BLaER1 (cell line): ENCODE measurements around the gene RBBP8.

Experiments
- H3K27ac ChIP-seq: shearing (Covaris generic); formaldehyde crosslinking; 2 replicates; pipeline ENCODE4 v1.8.1; 2022
- H3K27me3 ChIP-seq: shearing (Covaris generic); formaldehyde crosslinking; 2 replicates; pipeline ENCODE4 v1.8.1; 2022
- H3K36me3 ChIP-seq: shearing (Covaris generic); formaldehyde crosslinking; 2 replicates; pipeline ENCODE4 v1.8.1; 2022
- H3K4me1 ChIP-seq: shearing (Covaris generic); formaldehyde crosslinking; 2 replicates; pipeline ENCODE4 v1.8.1; 2022
- H3K4me2 ChIP-seq: shearing (Covaris generic); formaldehyde crosslinking; 2 replicates; pipeline ENCODE4 v1.8.1; 2022
- H3K4me3 ChIP-seq: shearing (Covaris generic); formaldehyde crosslinking; 2 replicates; pipeline ENCODE4 v1.8.1; 2022
- H3K9ac ChIP-seq: shearing (Covaris generic); formaldehyde crosslinking; 2 replicates; pipeline ENCODE4 v1.8.1; 2022
- H3K9me3 ChIP-seq: shearing (Covaris generic); formaldehyde crosslinking; 2 replicates; pipeline ENCODE4 v1.8.1; 2022
- H4K20me1 ChIP-seq: shearing (Covaris generic); formaldehyde crosslinking; 2 replicates; pipeline ENCODE4 v1.8.1; 2022
- Cebpa-rat ChIP-seq: shearing (Covaris generic); IDR thresholded peaks from 2 replicates; pipeline ENCODE4 v1.8.1; 2022

The RBBP8 gene

DNA sequence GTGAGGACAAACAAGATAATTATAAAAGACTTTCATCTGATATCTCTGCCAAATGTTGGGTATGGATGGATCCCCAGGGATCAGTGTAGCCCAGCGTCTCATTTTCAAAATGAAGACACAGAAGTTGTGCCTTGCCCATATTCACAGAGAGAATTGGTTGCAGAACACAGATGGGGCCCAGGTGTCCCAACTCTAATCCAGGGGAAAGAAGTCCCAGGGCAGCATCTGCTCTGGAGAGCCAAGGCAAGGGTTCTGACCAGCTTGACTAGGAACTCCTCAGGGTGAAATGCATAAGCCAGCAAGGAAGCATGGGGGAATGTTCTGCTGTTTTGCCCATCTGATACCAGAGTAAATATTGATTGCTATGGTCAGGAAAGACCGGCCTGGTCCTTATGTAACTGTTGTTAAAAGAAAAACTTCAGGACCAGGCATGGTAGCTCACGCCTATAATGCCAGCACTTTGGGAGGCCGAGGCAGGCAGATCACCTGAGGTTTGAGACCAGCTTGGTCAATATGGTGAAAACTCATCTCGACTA, 133.4 kb downstream of the RBBP8 start:
- Histone ChIP-seq H3K4me1 (peaks cover 32% of the 10 kb centered on the region), H4K20me1 (no peaks in the 10 kb centered on the region), H3K4me2 (no peak overlapping the region), H3K4me3 (no peak overlapping the region), H3K36me3 (no peaks in the 10 kb centered on the region), H3K9ac (no peak overlapping the region), H3K9me3 (peaks cover 27% of the 10 kb centered on the region), H3K27me3 (no peaks in the 10 kb centered on the region; the same call in 1 of the 2 replicates), H3K27ac (no peak overlapping the region)
- TF ChIP-seq Cebpa-rat, result no peak

DNA sequence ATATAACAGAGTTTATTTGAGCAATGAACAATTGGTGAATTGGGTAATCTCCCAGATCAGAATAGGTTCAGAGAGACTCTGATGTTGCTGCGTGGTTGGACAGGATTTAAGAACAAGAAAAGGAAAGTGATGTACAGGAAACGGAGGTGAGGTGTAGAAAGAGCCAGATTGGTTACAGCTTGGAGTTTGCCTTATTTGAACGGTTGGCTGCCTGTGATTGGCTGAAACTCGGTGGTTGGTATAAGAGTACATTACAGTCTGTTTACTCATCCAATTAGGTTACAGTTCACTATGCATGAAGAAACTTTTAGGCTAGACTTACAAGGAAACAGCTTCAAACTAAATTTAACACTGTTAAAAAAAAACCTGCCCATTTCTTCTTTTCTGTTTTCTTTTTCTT, 134.1 kb downstream of the RBBP8 start:
- no peaks in the 10 kb centered on the region for H3K36me3 ChIP-seq
- H3K4me3 ChIP-seq, result no peak overlapping the region
- peaks cover 22% of the 10 kb centered on the region for H3K9me3 ChIP-seq
- H3K27me3 ChIP-seq, result no peaks in the 10 kb centered on the region; the same call in 1 of the 2 replicates
- H3K4me2 ChIP-seq, result no peak overlapping the region
- no peaks in the 10 kb centered on the region for H4K20me1 ChIP-seq
- H3K27ac ChIP-seq, result no peak overlapping the region
- no peak for TF ChIP-seq Cebpa-rat
- H3K4me1 ChIP-seq, result peaks cover 38% of the 10 kb centered on the region
- no peak overlapping the region for H3K9ac ChIP-seq

DNA sequence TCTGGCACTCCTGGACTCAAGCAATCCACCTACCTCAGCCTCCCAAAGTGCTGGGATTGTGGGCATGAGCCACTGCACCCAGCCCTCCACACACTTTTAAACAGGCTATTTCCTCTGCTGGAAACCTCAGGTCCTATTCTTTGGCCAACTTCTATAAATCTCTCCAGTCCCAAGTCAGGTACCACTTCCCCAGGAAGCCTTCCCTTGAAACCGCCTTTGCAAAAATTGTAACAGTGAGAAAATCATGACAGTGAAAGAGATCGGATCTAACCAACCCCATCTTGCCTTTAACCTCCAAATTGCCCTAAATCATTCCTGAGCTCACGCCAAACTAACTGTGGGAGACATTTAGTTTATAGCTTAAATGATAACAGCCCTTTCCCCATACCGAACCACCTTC, 134.9 kb downstream of the RBBP8 start:
- Histone ChIP-seq H4K20me1 (no peaks in the 10 kb centered on the region), H3K9ac (no peak overlapping the region), H3K27ac (no peak overlapping the region), H3K4me1 (peaks cover 46% of the 10 kb centered on the region), H3K9me3 (peaks cover 16% of the 10 kb centered on the region), H3K27me3 (no peaks in the 10 kb centered on the region; the same call in 1 of the 2 replicates), H3K4me3 (no peak overlapping the region), H3K36me3 (no peaks in the 10 kb centered on the region), H3K4me2 (no peak overlapping the region)
- no peak for TF ChIP-seq Cebpa-rat

DNA sequence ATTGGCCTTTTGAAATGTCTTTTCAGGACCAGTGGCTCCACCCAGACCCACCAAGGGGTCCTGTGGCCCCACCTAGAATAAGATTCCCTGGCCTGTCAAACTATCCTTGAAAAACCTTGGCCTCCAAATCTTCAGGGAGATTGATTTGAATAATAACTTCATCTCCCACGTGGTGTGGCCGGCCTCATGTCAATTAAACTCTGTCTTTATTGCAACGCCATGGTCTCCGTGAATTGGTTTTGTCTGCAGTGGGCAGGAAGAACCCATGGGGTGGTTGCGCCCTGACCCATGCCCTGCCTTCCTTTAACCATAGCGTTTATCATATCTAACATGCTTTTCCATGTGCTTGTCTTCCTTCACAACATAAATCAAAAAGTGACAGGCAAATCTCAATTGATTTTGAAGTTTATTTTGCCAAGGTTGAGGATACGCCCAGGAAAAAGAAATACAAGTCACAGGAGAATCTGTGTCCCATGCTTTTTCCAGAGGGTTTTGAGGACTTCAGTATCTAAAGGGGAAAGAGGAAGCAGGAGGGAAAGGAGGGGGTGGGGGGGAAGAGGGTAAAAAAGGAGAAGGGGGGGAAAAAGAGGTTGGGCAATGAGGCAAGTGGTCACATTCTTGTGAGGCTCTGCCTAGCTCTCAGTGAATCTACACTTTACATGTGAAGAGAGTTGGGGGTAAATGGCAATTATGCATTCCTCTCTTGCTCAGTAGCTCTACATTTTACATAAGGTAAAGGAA, 135.6 kb downstream of the RBBP8 start:
- no peak overlapping the region for H3K9ac ChIP-seq
- no peak overlapping the region for H3K4me3 ChIP-seq
- peaks cover 48% of the 10 kb centered on the region for H3K4me1 ChIP-seq
- no peaks in the 10 kb centered on the region for H4K20me1 ChIP-seq
- H3K36me3 ChIP-seq, result no peaks in the 10 kb centered on the region
- H3K9me3 ChIP-seq, result peaks cover 9% of the 10 kb centered on the region
- no peaks in the 10 kb centered on the region; the same call in 1 of the 2 replicates for H3K27me3 ChIP-seq
- H3K27ac ChIP-seq, result no peak overlapping the region
- no peak for TF ChIP-seq Cebpa-rat
- H3K4me2 ChIP-seq, result no peak overlapping the region; the same call in 1 of the 2 replicates

DNA sequence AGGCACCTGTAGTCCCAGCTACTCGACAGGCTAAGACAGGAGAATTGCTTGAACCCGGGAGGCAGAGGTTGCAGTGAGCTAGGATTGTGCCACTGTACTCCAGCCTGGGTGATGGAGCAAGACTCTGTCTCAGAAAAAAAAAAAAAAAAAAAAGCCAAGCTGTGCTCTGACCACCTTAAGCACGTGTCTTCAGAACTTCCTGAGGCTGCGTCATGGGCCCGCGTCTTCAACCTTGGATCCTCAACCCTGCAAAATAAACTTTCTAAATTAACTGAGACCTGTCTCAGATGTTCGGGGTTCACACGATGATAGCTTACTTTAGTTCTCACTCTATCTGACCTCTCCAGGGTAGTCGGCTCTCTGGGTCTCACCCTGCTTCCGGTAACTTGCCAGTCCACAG, 136.4 kb downstream of the RBBP8 start:
- H3K4me3 ChIP-seq, result no peak overlapping the region
- H4K20me1 ChIP-seq, result no peaks in the 10 kb centered on the region
- H3K4me1 ChIP-seq, result peaks cover 48% of the 10 kb centered on the region
- no peak overlapping the region for H3K27ac ChIP-seq
- H3K9me3 ChIP-seq, result peaks cover 1% of the 10 kb centered on the region; the same call in 1 of the 2 replicates
- TF ChIP-seq Cebpa-rat, result no peak
- H3K4me2 ChIP-seq, result no peak overlapping the region; the same call in 1 of the 2 replicates
- no peaks in the 10 kb centered on the region for H3K36me3 ChIP-seq
- no peak overlapping the region for H3K9ac ChIP-seq
- no peaks in the 10 kb centered on the region; the same call in 1 of the 2 replicates for H3K27me3 ChIP-seq

DNA sequence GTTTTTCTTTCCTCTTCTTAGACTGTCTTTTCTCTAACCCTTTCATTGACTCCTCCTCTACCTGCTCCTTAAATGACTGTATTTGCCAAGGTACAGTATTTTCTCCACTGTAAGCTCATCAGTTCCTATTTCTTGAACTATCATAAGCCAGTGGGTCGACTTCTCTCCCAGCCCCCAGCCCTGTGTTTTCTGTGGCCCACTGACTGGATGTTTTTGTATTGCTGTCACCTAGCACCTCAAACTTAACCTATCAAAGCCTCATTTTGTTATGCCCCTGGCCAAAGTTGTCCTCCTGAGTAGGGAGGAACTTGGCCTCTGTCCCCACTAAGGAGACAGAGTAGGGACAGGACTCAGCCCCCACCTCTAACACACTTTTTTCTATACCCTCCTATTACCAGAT, 136.8 kb downstream of the RBBP8 start:
- Histone ChIP-seq H4K20me1 (no peaks in the 10 kb centered on the region), H3K27me3 (no peaks in the 10 kb centered on the region; the same call in 1 of the 2 replicates), H3K36me3 (no peaks in the 10 kb centered on the region), H3K4me1 (peaks cover 48% of the 10 kb centered on the region), H3K4me2 (no peak overlapping the region), H3K4me3 (no peak overlapping the region), H3K9me3 (no peaks in the 10 kb centered on the region), H3K9ac (no peak overlapping the region), H3K27ac (no peak overlapping the region)
- TF ChIP-seq Cebpa-rat, result no peak

DNA sequence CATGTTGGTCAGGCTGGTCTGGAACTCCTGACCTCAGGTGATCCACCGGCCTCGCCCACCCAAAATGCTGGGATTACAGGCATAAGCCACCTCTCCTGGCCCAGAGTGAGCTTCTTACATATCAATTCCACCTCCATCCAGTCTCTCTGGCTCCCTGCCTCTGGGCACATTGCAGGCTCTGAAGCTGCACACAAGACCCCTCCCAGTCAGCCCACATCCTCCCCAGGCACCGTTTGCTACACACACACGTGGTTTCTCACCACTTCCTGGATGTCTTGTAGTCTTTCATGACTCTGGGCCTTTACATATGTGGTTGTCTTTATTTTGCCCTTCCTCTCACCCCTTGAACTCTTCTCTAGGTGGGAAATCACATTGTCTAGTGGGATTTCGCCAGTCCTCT, 138.2 kb downstream of the RBBP8 start:
- no peak overlapping the region for H3K9ac ChIP-seq
- H3K4me3 ChIP-seq, result no peak overlapping the region
- H4K20me1 ChIP-seq, result no peaks in the 10 kb centered on the region
- no peaks in the 10 kb centered on the region for H3K9me3 ChIP-seq
- no peak overlapping the region for H3K27ac ChIP-seq
- H3K4me2 ChIP-seq, result peak overlapping the region; percentile 77
- peak; percentile 22; the same call in 1 of the 2 replicates for TF ChIP-seq Cebpa-rat
- no peaks in the 10 kb centered on the region for H3K36me3 ChIP-seq
- H3K4me1 ChIP-seq, result peaks cover 48% of the 10 kb centered on the region
- H3K27me3 ChIP-seq, result no peaks in the 10 kb centered on the region; the same call in 1 of the 2 replicates

DNA sequence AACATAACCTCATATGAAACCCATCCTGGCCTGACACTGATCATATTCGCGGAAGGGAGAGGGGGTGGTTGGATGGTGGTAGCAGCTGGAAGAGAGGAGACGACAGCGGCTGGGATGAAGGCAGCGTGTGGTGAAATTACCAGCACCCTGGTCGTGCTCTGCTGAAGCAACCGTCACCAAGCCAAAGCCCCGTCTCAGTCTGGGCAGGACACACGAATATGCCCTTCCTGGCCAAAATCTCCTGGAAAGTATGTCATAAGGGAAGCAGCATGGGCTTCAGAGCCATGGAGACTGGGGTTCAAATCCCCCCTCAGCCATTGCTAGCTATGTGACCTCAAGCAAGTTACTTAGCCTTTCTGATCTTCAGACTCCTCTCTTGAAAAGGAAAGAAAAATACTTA, 139.0 kb downstream of the RBBP8 start:
- no peak for TF ChIP-seq Cebpa-rat
- Histone ChIP-seq H3K4me3 (no peak overlapping the region), H4K20me1 (no peaks in the 10 kb centered on the region), H3K4me2 (peak overlapping the region; percentile 77), H3K9ac (no peak overlapping the region), H3K9me3 (no peaks in the 10 kb centered on the region), H3K4me1 (peaks cover 47% of the 10 kb centered on the region), H3K27me3 (no peaks in the 10 kb centered on the region; the same call in 1 of the 2 replicates), H3K27ac (no peak overlapping the region), H3K36me3 (no peaks in the 10 kb centered on the region)

DNA sequence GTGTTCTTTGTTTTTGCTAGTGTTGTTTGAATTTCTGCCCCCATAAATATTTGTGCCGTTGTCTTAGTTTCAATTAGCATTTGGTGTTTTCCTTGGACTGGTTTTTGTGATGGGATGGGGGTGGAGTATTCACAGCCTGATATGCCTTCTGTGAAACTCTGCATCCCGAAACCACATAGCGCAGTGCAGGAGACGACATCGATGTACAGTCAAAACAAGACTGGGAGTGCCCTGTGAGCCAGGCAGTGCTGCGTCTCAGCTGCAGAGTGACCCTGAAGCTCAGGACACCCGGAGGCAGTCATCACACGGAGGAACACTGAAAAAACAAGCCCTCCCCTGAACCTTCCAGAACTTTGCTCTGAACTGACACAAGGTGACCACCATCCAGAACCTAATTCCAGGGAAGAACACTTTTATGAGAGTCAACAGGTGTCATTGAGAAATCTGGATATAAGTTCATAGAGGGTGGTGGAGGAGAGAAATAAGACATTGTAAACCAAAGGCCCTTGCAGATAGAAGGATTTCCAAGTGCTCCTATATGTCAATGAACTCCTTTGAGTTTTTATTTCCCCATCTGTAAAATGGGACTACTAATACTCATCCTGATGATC, 141.0 kb downstream of the RBBP8 start:
- Histone ChIP-seq H3K4me2 (no peak overlapping the region), H3K36me3 (no peaks in the 10 kb centered on the region), H4K20me1 (no peaks in the 10 kb centered on the region), H3K27ac (no peak overlapping the region), H3K27me3 (no peaks in the 10 kb centered on the region; the same call in 1 of the 2 replicates), H3K9me3 (no peaks in the 10 kb centered on the region), H3K4me1 (peaks cover 56% of the 10 kb centered on the region), H3K9ac (no peak overlapping the region), H3K4me3 (no peak overlapping the region)
- no peak for TF ChIP-seq Cebpa-rat
